ENCODE results near the gene RBM19.

RBM19 gene

GRCh38 chr12:113777751-113778150, 188.4 kb downstream of the RBM19 start:
- H3K27me3 ChIP-seq (ENCODE audit: insufficient read depth, poor library complexity, severe bottlenecking): no peaks in the 10 kb centered on the region
- H3K4me3 ChIP-seq (replicated peaks; ENCODE audit: insufficient read depth, low read length): no peak overlapping the region
- no peak for TF ChIP-seq SPI1 (IDR thresholded peaks at IDR 0.05; ENCODE audit: borderline replicate concordance, low read depth)
- no peak for TF ChIP-seq REST (IDR thresholded peaks at IDR 0.05; ENCODE audit: insufficient replicate concordance, low read depth)
- TF ChIP-seq POLR2AphosphoS5 (IDR thresholded peaks at IDR 0.05; ENCODE audit: low read depth): no peak
- TF ChIP-seq CTCF (IDR thresholded peaks at IDR 0.05; ENCODE audit: insufficient read depth, low read length): no peak
- no peak for TF ChIP-seq GABPA (IDR thresholded peaks at IDR 0.05; ENCODE audit: low read depth)
- DNase-seq (ENCODE audit: low read depth in 1 of 2, low spot score in 1 of 2): no peak
- no peak overlapping the region for H3K27ac ChIP-seq (replicated peaks)

- Histone ChIP-seq H3K27me3 (ENCODE audit: insufficient read depth, poor library complexity, severe bottlenecking) (no peaks in the 10 kb centered on the region), H3K27ac (replicated peaks) (no peak overlapping the region), H3K4me3 (replicated peaks; ENCODE audit: insufficient read depth, low read length) (no peak overlapping the region)
- no peak for TF ChIP-seq SPI1 (IDR thresholded peaks at IDR 0.05; ENCODE audit: borderline replicate concordance, low read depth)
- no peak for TF ChIP-seq POLR2AphosphoS5 (IDR thresholded peaks at IDR 0.05; ENCODE audit: low read depth)
- TF ChIP-seq REST (IDR thresholded peaks at IDR 0.05; ENCODE audit: insufficient replicate concordance, low read depth): no peak
- no peak for DNase-seq (ENCODE audit: low read depth in 1 of 2, low spot score in 1 of 2)
These were observed 189.6 kb downstream of the RBM19 start for GRCh38 chr12:113776536-113776935.

- no peak overlapping the region for H3K27ac ChIP-seq (replicated peaks)
- no peak for DNase-seq (ENCODE audit: low read depth in 1 of 2, low spot score in 1 of 2)
- no peak overlapping the region for H3K4me3 ChIP-seq (replicated peaks; ENCODE audit: insufficient read depth, low read length)
- no peak for TF ChIP-seq GABPA (IDR thresholded peaks at IDR 0.05; ENCODE audit: low read depth)
- no peak for TF ChIP-seq CTCF (IDR thresholded peaks at IDR 0.05; ENCODE audit: insufficient read depth, low read length)
- TF ChIP-seq SPI1 (IDR thresholded peaks at IDR 0.05; ENCODE audit: borderline replicate concordance, low read depth): no peak
- TF ChIP-seq POLR2AphosphoS5 (IDR thresholded peaks at IDR 0.05; ENCODE audit: low read depth): no peak
- no peak for TF ChIP-seq REST (IDR thresholded peaks at IDR 0.05; ENCODE audit: insufficient replicate concordance, low read depth)
- no peaks in the 10 kb centered on the region for H3K27me3 ChIP-seq (ENCODE audit: insufficient read depth, poor library complexity, severe bottlenecking)
These were observed 191.6 kb downstream of the RBM19 start for GRCh38 chr12:113774526-113774925.

All from HL-60 (cell line).